Measurements from ENCODE around the gene TCF4. TPM values are rescaled to one million over a fixed set of nuclear protein-coding genes. Genes with fewer than 3 reads are reported as not detected.

TCF4 gene
- total RNA-seq, 1 experiment from 2014 or later, result 38.0 TPM

GRCh38 chr18:55405893-55406406 is 182.0 kb downstream of the TCF4 start:
- no peaks in the 10 kb centered on the region for H3K36me3 ChIP-seq (replicated peaks; ENCODE audit: control insufficient read depth, insufficient read depth, low read length)
- no peaks in the 10 kb centered on the region for H3K27me3 ChIP-seq (ENCODE audit: control insufficient read depth, insufficient read depth, low read length)
- H3K4me3 ChIP-seq (ENCODE audit: insufficient read depth, low read depth, low read length), result no peak overlapping the region
- no peak for DNase-seq

- H3K4me3 ChIP-seq (ENCODE audit: insufficient read depth, low read depth, low read length), result no peak overlapping the region
- no peaks in the 10 kb centered on the region for H3K36me3 ChIP-seq (replicated peaks; ENCODE audit: control insufficient read depth, insufficient read depth, low read length)
- no peak for DNase-seq
- H3K27me3 ChIP-seq (ENCODE audit: control insufficient read depth, insufficient read depth, low read length), result no peaks in the 10 kb centered on the region
Observed at GRCh38 chr18:55405475-55405874, 182.5 kb downstream of the TCF4 start.

GRCh38 chr18:55404832-55405465 is 183.0 kb downstream of the TCF4 start:
- DNase-seq, result no peak
- no peaks in the 10 kb centered on the region for H3K27me3 ChIP-seq (ENCODE audit: control insufficient read depth, insufficient read depth, low read length)
- no peak overlapping the region for H3K4me3 ChIP-seq (ENCODE audit: insufficient read depth, low read depth, low read length)
- H3K36me3 ChIP-seq (replicated peaks; ENCODE audit: control insufficient read depth, insufficient read depth, low read length), result no peaks in the 10 kb centered on the region

GRCh38 chr18:55404136-55404830 is 183.7 kb downstream of the TCF4 start:
- H3K36me3 ChIP-seq (replicated peaks; ENCODE audit: control insufficient read depth, insufficient read depth, low read length), result no peaks in the 10 kb centered on the region
- no peak overlapping the region for H3K4me3 ChIP-seq (ENCODE audit: insufficient read depth, low read depth, low read length)
- no peak for DNase-seq
- no peaks in the 10 kb centered on the region for H3K27me3 ChIP-seq (ENCODE audit: control insufficient read depth, insufficient read depth, low read length)

GRCh38 chr18:55403421-55403949 is 184.5 kb downstream of the TCF4 start:
- no peaks in the 10 kb centered on the region for H3K27me3 ChIP-seq (ENCODE audit: control insufficient read depth, insufficient read depth, low read length)
- no peaks in the 10 kb centered on the region for H3K36me3 ChIP-seq (replicated peaks; ENCODE audit: control insufficient read depth, insufficient read depth, low read length)
- H3K4me3 ChIP-seq (ENCODE audit: insufficient read depth, low read depth, low read length), result no peak overlapping the region
- DNase-seq, result no peak

GRCh38 chr18:55402731-55403405 is 185.1 kb downstream of the TCF4 start:
- H3K27me3 ChIP-seq (ENCODE audit: control insufficient read depth, insufficient read depth, low read length), result no peaks in the 10 kb centered on the region
- H3K4me3 ChIP-seq (ENCODE audit: insufficient read depth, low read depth, low read length), result no peak overlapping the region
- DNase-seq, result no peak
- H3K36me3 ChIP-seq (replicated peaks; ENCODE audit: control insufficient read depth, insufficient read depth, low read length), result no peaks in the 10 kb centered on the region

- Histone ChIP-seq H3K27me3 (ENCODE audit: control insufficient read depth, insufficient read depth, low read length) (no peaks in the 10 kb centered on the region), H3K4me3 (ENCODE audit: insufficient read depth, low read depth, low read length) (no peak overlapping the region), H3K36me3 (replicated peaks; ENCODE audit: control insufficient read depth, insufficient read depth, low read length) (no peaks in the 10 kb centered on the region)
- no peak for DNase-seq
Observed at GRCh38 chr18:55401638-55402191, 186.3 kb downstream of the TCF4 start.

- DNase-seq, result no peak
- H3K36me3 ChIP-seq (replicated peaks; ENCODE audit: control insufficient read depth, insufficient read depth, low read length), result no peaks in the 10 kb centered on the region
- H3K27me3 ChIP-seq (ENCODE audit: control insufficient read depth, insufficient read depth, low read length), result no peaks in the 10 kb centered on the region
- no peak overlapping the region for H3K4me3 ChIP-seq (ENCODE audit: insufficient read depth, low read depth, low read length)
Observed at GRCh38 chr18:55400590-55401541, 187.1 kb downstream of the TCF4 start.

GRCh38 chr18:55400081-55400480 is 187.9 kb downstream of the TCF4 start:
- Histone ChIP-seq H3K4me3 (ENCODE audit: insufficient read depth, low read depth, low read length) (no peak overlapping the region), H3K36me3 (replicated peaks; ENCODE audit: control insufficient read depth, insufficient read depth, low read length) (no peaks in the 10 kb centered on the region), H3K27me3 (ENCODE audit: control insufficient read depth, insufficient read depth, low read length) (no peaks in the 10 kb centered on the region)
- DNase-seq, result no peak

- H3K36me3 ChIP-seq (replicated peaks; ENCODE audit: control insufficient read depth, insufficient read depth, low read length), result no peaks in the 10 kb centered on the region
- no peak for DNase-seq
- no peak overlapping the region for H3K4me3 ChIP-seq (ENCODE audit: insufficient read depth, low read depth, low read length)
- no peaks in the 10 kb centered on the region for H3K27me3 ChIP-seq (ENCODE audit: control insufficient read depth, insufficient read depth, low read length)
Observed at GRCh38 chr18:55398858-55399257, 189.1 kb downstream of the TCF4 start.

GRCh38 chr18:55396979-55397378 is 191.0 kb downstream of the TCF4 start:
- Histone ChIP-seq H3K4me3 (ENCODE audit: insufficient read depth, low read depth, low read length) (no peak overlapping the region), H3K27me3 (ENCODE audit: control insufficient read depth, insufficient read depth, low read length) (no peaks in the 10 kb centered on the region), H3K36me3 (replicated peaks; ENCODE audit: control insufficient read depth, insufficient read depth, low read length) (no peaks in the 10 kb centered on the region)
- DNase-seq, result no peak

- Histone ChIP-seq H3K4me3 (ENCODE audit: insufficient read depth, low read depth, low read length) (no peak overlapping the region), H3K27me3 (ENCODE audit: control insufficient read depth, insufficient read depth, low read length) (no peaks in the 10 kb centered on the region), H3K36me3 (replicated peaks; ENCODE audit: control insufficient read depth, insufficient read depth, low read length) (no peaks in the 10 kb centered on the region)
- no peak for DNase-seq
Observed at GRCh38 chr18:55396267-55396905, 191.6 kb downstream of the TCF4 start.

- Histone ChIP-seq H3K4me3 (ENCODE audit: insufficient read depth, low read depth, low read length) (no peak overlapping the region), H3K27me3 (ENCODE audit: control insufficient read depth, insufficient read depth, low read length) (no peaks in the 10 kb centered on the region), H3K36me3 (replicated peaks; ENCODE audit: control insufficient read depth, insufficient read depth, low read length) (no peaks in the 10 kb centered on the region)
- no peak for DNase-seq
Observed at GRCh38 chr18:55395799-55396198, 192.2 kb downstream of the TCF4 start.
